Measurements from ENCODE around the gene ATP5F1C.

ATP5F1C gene

GRCh38 chr10:7794251-7795026 lies 6.5 kb downstream of the ATP5F1C start:
- no peak for DNase-seq (ENCODE audit: low read depth)
- TF ChIP-seq, protein P1, sequence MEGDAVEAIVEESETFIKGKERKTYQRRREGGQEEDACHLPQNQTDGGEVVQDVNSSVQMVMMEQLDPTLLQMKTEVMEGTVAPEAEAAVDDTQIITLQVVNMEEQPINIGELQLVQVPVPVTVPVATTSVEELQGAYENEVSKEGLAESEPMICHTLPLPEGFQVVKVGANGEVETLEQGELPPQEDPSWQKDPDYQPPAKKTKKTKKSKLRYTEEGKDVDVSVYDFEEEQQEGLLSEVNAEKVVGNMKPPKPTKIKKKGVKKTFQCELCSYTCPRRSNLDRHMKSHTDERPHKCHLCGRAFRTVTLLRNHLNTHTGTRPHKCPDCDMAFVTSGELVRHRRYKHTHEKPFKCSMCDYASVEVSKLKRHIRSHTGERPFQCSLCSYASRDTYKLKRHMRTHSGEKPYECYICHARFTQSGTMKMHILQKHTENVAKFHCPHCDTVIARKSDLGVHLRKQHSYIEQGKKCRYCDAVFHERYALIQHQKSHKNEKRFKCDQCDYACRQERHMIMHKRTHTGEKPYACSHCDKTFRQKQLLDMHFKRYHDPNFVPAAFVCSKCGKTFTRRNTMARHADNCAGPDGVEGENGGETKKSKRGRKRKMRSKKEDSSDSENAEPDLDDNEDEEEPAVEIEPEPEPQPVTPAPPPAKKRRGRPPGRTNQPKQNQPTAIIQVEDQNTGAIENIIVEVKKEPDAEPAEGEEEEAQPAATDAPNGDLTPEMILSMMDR (IDR thresholded peaks at IDR 0.05; ENCODE audit: control insufficient read depth, extremely low read depth, insufficient read depth), result no peak
- no peak overlapping the region for H3K4me3 ChIP-seq (ENCODE audit: low read depth, low read length)

DNA sequence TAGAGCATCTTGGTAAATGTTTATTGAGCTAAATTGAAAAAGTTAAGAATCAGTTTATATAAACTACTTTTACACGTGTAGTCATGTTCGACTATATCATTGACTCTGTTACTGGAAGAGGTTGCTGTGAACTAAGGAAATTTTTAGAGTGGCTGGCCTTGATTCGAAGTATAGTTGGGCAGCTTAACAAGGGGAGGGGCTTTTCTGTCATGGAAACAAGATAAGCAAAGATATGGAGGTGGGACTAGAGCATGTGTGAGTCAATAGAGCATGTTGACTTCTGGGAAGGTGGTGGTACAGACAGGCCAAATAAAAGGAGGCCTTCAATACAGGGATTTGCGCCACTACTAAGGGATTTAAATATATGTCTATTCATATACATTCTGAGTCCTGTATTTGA lies 7.6 kb downstream of the ATP5F1C start:
- TF ChIP-seq, protein P1 (IDR thresholded peaks at IDR 0.05; ENCODE audit: control insufficient read depth, extremely low read depth, insufficient read depth), result no peak
- no peak for DNase-seq (ENCODE audit: low read depth)
- no peak overlapping the region for H3K4me3 ChIP-seq (ENCODE audit: low read depth, low read length)

GRCh38 chr10:7797582-7797981 lies 9.6 kb downstream of the ATP5F1C start:
- TF ChIP-seq, protein P1 (IDR thresholded peaks at IDR 0.05; ENCODE audit: control insufficient read depth, extremely low read depth, insufficient read depth), result no peak
- no peak overlapping the region for H3K4me3 ChIP-seq (ENCODE audit: low read depth, low read length)
- DNase-seq (ENCODE audit: low read depth), result no peak

DNA sequence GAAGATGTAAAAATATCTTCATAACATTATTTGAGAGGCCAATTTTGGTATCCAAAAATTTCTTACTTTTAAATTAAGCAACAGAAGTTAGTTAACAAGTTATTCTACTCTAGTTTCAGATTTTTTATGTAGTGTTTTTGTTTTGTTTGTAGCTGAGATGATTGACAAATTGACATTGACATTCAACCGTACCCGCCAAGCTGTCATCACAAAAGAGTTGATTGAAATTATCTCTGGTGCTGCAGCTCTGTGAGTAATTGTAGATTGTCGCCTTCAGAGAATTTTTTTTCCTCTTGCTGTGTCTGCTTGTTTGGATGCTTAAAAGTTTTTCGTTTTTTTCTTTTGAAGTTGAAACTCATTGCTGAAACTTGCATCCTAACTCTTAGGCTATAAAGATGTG lies 14.6 kb downstream of the ATP5F1C start:
- no peak for DNase-seq (ENCODE audit: low read depth)
- no peak overlapping the region for H3K4me3 ChIP-seq (ENCODE audit: low read depth, low read length)
- TF ChIP-seq, protein P1 (IDR thresholded peaks at IDR 0.05; ENCODE audit: control insufficient read depth, extremely low read depth, insufficient read depth), result no peak

GRCh38 chr10:7804216-7804615 lies 16.2 kb downstream of the ATP5F1C start:
- DNase-seq (ENCODE audit: low read depth), result no peak
- no peak overlapping the region for H3K4me3 ChIP-seq (ENCODE audit: low read depth, low read length)
- TF ChIP-seq, protein P1 (IDR thresholded peaks at IDR 0.05; ENCODE audit: control insufficient read depth, extremely low read depth, insufficient read depth), result no peak

GRCh38 chr10:7804741-7805140 lies 16.8 kb downstream of the ATP5F1C start:
- H3K4me3 ChIP-seq (ENCODE audit: low read depth, low read length), result no peak overlapping the region
- TF ChIP-seq, protein P1 (IDR thresholded peaks at IDR 0.05; ENCODE audit: control insufficient read depth, extremely low read depth, insufficient read depth), result no peak
- no peak for DNase-seq (ENCODE audit: low read depth)
